OCI-M2 (cell line): ENCODE results near the gene MAN1A2.
"Not testable (repeated sequence)": the region's sequence is repeated elsewhere in the genome, so short reads cannot be mapped to it uniquely, and the experiment has no call there.

Experiments used
- DNase-seq: peaks from one replicate; lab custom pipeline; 2025; ENCODE audit not compliant: unreplicated experiment; lab: John Stamatoyannopoulos, UW

MAN1A2 gene

GRCh38 chr1:117367046-117368025 is at the start of gene MAN1A2:
Gene MAN1A2, plus strand, starts transcription at chr1:117367449. Its CDS starts 735 bp downstream, at chr1:117368184.
- no peak for DNase-seq

- DNase-seq = no peak
Observed at GRCh38 chr1:117318011-117318410, 49.2 kb upstream of the MAN1A2 start.

- no peak for DNase-seq
Observed at GRCh38 chr1:117318426-117318825, 48.8 kb upstream of the MAN1A2 start.

DNA sequence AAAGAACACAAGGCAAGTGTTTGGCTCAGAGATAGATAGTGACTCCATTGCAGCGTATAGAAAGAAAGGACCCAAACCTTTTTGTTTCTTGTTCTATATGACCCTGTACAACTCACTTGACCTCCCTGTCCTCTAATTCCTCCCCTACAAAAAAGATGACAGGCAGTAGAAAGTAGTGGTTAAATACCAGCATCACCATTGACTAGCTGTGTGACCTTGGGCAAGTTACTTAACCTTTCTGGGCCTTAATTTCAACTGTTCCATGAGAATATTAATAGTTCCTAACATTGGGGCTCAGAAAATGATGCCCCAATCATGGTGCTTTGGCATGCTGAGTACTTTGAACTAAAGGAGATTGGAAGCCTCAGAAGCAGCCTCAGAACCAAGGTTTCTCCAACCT is 46.7 kb upstream of the MAN1A2 start:
- no peak for DNase-seq

DNA sequence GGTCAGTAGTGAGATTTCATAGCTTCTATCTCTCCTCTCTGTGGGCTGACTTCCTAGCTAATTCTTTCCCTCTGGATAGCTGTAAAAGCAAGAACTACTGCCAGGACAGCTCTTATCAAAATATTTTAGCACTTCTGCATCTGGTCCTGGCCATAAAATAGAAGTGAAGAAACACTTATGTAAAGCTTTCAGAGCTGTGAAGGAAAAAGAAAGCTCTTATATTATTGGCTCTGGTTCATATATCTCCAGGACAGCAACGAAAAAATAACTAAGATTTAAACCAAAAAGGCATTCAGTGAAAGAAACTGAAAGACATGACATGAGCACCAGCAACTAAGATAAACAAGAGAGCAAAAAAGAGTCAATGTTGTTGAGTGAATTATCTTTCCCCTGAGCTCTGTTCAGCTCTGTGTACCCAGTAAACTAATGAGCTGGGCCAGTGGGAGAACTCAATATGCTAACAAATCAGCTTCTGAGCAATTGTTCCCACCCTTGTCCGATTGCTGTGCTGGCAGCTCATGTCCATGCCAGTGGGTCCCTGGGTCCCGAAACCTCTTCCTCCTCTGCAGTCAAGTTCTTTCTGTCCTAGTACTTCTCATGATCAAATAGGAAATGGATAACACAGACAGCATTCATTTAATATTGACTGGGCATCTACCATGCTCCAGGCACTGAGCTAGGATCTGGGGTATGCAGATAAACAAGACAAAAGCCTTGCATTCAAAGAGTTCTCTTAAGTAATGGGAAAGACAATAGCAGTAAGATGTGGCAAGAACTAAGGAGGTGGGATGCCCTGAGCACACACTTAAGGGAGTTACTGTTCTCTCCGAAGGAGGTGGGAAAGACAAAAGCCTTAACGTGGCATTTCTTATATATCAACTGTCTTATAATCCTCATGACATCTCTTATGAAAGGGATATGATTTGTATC is 45.3 kb upstream of the MAN1A2 start:
- no peak for DNase-seq

DNA sequence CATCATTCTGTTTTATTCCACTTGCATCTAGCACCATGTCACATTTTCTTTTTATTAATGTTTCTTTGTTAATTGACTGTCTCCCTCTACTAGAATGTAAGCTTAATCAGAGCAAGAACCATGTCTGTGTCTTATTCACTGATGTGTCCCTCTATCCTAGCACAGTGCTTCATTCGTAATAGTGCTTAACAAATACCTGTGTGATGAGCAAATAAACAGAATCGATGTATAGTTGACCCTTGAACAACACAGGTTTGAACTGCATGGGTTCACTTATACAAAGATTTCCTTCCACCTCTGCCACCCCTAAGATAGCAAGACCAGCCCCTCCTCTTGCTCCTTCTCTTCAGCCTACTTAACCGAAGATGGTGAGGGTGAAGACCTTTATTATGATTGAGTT is 42.9 kb upstream of the MAN1A2 start:
- DNase-seq = no peak

GRCh38 chr1:117326035-117326434 is 41.2 kb upstream of the MAN1A2 start:
- not testable (repeated sequence) for DNase-seq

- DNase-seq = no peak
Observed at GRCh38 chr1:117327011-117327410, 40.2 kb upstream of the MAN1A2 start.

DNA sequence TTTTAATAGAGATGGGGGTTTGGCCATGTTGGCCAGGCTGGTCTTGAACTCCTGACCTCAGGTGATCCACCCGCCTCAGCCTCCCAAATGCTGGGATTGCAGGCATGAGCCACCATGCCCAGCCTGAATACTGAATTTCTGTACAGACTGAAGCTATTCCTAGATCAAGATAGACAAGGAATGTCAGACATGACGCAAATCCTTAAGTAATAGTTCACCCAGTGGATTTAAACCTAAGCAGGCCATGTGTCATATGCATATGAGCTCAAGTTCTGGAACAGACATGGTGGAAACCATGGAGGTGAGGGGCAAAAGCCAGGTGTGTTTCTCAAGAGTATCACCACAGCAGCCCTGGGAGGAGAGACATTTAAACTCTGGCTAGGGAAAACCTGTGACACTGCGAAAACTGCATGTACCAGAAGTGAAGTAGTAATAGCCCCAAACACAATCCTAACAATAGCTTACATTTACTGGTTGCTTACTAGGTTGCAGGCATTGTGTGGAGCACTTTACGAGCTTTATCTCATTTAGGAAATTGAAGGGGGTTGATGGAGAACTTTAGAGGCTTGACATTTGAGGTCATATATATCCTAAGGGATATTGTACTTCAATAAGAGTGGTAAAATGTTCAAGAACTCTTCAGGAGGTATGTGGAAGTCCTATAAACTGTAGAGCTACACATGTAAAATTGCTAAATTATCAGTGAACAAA is 31.7 kb upstream of the MAN1A2 start:
- DNase-seq = no peak

DNA sequence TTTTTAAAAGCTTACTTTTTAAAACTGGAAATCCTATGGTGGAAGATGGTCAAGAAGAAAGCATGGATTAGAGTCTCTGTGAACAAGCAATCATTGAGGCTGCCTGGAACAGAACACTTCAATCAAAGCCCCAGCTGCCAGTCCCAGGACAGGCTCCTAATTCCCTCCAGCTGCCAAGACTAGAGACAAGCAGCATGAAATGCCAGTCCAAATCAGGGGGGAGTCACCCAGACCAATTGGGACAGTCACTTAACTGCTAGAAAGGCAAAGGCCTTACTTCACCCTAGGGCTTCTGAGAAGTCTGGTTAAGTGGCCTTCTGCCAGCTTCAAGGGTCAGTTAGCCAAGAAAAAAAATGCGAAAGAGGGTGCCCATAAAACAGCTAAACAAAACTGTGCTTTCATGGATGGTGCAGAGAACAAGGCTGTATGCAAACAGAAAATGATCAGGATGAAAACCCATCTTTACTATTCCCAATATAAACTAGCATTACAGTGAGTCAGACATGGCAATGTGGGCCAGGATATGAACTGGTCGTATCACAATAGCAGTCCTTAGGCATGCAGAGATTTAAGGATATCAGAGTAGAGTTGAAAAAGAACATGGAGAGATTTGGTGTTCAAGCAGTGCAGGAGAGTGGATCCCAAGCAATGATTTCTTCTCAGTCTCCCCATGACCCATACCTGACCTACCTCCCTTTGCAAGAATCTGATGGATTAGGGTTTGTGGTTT is 31.0 kb upstream of the MAN1A2 start:
- DNase-seq = no peak

GRCh38 chr1:117339866-117340700 is 27.2 kb upstream of the MAN1A2 start:
- DNase-seq = no peak

DNA sequence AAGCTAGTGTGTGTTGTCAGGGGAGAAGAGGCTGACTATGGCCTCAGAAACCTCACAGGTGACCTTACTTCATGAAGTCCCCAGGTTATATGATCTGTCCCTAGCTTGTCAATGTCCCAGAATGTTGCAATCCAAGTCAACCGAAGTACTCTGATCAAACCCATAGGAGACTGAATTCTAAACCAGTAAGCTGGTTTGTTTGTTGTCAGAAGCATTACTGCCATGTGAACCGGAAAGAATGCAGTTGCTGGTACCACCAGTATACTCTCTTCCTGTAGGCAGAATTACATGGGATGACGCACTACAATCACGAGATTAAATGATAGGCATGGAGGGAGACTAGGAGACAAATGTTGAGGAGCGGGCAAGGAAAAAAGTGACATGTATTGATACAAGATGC is 26.1 kb upstream of the MAN1A2 start:
- DNase-seq = no peak

DNA sequence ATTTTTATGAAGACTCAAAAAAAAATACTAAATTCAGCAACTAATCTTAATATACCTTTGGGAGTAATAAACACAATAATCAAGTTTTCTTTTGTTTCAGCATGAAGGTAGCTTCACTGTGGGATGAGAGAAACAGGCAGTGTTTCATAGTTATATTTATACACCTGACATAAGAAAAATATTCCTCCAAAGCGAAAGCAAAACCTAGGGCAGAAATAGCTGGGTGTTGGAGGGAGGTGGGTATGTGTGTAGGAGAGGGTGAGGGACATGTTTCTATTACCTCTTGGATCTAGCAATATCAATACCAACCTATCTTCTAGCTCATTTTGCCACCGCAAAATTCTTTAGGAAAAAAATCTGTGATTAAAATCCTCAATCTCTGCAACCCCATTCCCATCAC is 24.9 kb upstream of the MAN1A2 start:
- DNase-seq = no peak

GRCh38 chr1:117346206-117346928 is 20.9 kb upstream of the MAN1A2 start:
- no peak for DNase-seq

DNA sequence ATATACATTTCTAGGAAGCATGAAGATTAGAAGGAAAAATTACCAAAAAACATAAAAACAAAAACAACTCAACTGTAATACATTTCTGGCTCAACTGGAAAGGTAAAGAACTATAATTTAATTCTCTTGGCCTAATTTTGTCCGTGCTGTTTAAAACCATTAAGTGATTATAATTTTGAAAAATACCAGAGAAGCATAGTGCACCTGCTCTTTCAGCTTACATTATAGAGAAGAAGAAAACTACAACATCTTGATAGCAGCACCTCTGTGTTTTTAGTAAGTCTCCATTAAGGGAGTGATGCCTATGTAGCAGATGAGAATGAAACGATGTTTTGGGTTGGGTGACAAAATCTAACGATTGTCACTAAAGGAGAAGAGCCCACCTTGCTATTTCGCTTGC is 19.3 kb upstream of the MAN1A2 start:
- DNase-seq = no peak

GRCh38 chr1:117352695-117353094 is 14.6 kb upstream of the MAN1A2 start:
- DNase-seq = not testable (repeated sequence)

GRCh38 chr1:117357833-117358603 is 9.2 kb upstream of the MAN1A2 start:
- not testable (repeated sequence) for DNase-seq

DNA sequence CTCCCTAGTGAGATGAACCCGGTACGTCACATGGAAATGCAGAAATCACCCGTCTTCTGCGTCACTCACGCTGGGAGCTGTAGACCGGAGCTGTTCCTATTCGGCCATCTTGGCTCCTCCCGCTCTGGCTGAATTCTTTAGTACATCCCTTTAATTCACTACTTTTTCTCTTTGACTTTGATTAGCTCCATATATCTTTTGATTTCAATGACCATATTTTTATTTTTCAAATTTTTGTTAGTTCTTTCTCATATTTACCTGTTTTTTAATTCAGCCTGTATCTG is 8.7 kb upstream of the MAN1A2 start:
- not testable (repeated sequence) for DNase-seq
